SHP77 treated with DMSO at 0.1 percent for 48 hours (cell line): ENCODE measurements around the gene RETREG1.

Source experiments
- DNase-seq: peaks from one replicate; lab custom pipeline; 2025; lab: John Stamatoyannopoulos, UW

Gene RETREG1

DNA sequence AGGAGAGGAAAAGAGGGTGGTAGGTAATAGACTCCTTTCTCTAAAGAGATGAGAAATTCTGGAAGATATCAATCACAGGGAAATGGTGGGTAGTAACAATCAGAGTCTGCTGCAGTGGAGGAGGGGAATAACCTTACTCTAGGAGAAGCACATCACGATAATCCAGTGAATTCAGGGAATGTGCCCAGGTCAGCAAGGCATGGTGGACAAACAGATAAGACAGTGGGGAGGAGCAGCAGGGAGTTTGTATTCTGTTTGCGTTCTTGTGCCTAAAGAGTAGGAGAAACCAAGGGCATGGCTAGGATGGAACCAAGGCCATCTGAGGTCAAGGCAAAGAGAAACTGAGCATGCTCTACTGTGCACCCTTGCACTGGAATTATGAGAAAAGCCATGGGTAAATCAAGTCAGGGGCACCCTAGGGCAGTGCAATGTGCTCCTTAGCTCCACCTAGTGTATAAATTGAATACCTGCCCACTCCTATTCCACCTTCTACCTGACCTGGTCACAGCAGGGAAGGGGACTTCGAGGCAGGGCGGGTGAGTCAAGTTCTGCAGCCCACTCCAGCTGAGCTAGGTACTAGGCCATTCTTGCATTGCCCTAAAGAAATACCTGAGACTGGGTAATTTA, 31.6 kb downstream of the RETREG1 start:
- no peak for DNase-seq

DNA sequence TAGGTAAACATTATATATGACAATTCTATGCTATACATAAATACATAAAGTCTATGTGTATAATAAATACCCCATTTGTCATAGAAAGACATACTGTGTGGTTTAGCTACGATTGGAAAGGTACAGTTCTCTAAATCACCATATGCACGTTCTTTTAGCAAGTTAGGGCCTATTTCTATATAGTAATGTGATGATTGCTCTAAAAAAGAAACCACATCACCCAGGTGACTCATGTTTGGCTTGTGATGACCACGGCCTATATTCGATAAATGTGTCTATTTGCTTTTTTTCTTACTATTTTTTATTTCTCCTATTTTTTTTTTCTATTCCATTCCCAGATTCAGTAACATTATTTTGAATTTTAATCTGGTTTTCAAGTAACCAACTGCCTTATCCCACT, 34.7 kb downstream of the RETREG1 start:
- DNase-seq, result no peak

DNA sequence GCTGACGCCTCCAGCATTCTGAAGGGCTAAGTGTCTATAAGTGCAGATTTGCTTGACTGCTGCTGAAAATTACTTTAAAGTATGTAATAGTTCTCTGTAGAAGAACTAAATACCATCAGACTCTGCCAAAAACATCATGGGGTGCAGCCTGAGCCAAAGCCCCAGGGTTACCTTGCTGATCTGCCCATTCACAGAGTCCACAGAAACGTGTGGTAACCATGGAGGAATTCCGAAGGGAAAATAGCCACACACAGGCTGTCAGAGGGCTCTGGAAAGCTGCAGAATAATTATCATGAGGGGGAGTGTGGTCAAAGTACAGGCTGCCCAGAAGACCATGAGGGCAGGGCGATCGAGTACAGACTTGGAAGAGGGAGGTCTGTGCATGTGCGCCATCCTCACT, 36.4 kb downstream of the RETREG1 start:
- DNase-seq, result no peak

DNA sequence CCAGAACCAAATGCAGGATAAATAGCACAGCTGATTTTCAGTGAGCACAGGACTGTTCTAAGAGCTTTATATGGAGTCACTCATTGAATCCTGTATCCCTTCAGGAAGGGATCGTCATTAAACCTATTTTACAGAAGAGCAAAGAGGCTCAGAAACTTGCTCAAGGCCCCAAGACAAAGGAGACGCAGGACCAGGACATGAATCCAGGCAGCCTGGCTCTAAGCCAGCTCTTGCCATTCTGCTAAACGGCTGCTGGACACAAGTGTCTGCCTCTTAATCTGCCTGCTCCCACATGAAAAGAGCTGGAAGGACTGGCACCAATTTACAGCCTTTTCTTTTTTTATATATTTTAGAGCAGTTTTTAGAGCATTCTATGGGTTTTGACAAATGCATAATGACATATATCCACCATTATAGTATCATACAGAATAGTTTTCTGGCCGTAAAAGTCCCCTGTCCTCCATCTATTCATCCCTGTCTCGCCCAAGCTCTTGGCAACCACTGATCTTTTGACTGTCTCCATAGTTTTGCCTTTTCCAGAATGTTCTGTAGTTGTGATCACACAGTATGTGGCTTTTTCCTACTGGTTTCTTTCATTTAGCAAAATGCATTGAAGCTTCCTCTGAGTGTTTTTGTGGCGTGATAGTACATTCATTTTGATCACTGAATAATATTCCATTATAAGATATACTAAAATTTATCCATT, 37.5 kb downstream of the RETREG1 start:
- DNase-seq, result peak; percentile 80

GRCh38 chr5:16578474-16578883, 38.3 kb downstream of the RETREG1 start:
- DNase-seq, result peak; percentile 81

DNA sequence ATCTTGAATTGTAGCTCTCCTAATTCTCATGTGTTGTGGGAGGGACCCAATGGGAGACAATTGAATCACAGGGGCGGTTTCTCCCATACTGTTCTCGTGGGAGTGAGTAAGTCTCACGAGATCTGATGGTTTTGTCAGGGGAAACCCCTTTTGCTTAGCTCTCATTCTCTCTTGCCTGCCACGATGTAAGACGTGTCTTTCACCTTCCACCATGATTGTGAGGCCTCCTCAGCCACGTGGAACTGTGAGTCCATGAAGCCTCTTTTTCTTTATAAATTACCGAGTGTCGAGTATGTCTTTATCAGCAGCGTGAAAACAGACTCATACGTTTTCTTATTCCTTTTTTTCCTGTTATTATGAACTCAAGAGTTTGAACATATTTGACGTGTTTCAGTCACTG, 39.1 kb downstream of the RETREG1 start:
- no peak for DNase-seq

DNA sequence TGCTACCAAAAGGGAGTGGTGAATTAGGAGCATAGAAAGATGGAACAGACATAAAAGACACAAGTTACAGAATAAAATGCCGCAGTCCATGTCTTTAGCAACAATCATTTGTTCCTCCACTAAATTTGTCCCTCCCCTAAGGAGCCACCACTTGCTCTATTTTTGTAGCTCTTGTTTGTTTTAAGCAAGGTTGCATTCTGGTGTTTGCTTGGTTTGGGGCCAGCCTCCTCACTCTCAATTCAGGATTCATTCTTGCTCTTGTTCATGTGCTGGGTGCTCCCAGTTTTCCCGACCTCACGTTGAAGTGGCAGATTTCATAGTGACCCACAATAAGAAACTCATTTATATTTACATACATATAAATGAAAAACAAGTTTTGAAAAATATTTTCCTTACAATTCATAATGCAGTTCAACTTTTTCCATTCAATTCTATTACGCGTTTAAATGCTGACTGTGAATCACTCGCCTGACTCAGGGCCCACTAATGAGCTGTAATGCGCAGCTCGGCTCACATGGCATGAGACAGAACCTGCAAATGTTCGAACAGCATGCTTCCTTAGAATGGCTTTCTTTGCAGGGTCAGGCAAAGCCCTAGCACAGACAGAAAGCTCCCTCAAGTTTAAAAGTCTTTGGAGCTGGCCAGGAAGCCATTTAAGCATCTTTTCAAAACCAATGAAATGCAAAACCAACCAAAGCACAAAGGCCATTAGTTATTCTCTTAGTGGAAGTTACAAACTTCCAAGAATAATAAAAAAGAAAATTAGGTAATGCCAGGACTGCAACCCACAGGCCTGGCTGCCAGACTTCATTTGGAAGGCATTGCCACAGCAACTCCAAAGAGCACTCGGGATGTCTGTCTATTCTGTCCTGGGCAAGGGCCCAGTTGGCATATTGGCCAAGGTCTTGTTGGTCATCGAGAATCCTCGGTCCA, 41.7 kb downstream of the RETREG1 start:
- DNase-seq, result no peak

GRCh38 chr5:16573401-16573800, 43.4 kb downstream of the RETREG1 start:
- DNase-seq, result no peak

DNA sequence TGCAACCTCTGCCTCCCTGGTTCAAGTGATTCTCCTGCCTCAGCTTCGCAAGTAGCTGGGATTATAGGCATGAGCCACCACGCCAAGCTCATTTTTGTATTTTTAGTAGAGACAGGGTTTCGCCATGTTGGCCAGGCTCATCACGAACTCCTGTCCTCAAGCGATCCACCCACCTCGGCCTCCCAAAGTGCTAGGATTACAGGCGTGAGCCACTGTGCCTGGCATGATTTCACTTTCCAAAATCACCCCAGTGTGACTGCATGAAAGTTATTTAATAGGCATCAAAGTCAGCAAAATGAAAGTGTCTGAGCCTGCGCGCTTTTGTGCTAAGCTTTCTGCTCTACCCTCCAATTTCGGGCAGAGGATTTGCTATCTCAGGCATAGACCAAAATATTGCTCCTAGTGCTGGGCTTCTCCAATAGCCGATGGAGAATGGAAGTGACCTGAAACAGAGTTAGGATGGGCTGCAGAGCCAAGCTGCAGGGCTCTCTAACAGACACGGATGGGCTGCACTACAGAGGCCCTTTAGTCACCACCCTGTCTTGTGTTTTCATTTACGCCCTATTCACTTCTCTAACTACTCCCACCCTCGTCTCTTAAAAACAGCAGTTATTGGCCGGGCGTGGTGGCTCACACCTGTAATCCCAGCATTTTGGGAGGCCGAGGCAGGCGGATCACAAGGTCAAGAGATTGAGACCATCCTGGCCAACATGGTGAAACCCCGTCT, 44.3 kb downstream of the RETREG1 start:
- DNase-seq, result no peak

DNA sequence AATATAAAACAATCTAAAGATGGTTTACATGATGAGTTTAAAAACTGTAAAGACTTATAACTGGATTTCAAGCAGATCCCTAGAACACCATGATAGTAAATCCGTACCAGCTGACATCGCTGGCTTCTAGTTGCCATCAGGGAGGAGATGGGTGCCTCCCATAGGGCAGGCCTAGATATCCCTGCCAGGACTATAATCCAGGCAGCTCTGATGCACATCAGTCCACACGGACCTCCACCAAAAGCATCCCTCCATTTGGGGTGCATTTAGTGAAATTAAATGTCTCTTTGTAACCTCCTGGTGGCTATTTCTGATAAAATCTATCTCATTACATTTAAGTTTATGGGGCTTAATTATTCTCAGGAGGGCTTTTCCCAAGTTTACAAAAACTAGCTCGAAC, 45.8 kb downstream of the RETREG1 start:
- no peak for DNase-seq

GRCh38 chr5:16570121-16570815, 46.5 kb downstream of the RETREG1 start:
- DNase-seq, result no peak

GRCh38 chr5:16568875-16569580, 47.8 kb downstream of the RETREG1 start:
- peak; percentile 95 for DNase-seq

DNA sequence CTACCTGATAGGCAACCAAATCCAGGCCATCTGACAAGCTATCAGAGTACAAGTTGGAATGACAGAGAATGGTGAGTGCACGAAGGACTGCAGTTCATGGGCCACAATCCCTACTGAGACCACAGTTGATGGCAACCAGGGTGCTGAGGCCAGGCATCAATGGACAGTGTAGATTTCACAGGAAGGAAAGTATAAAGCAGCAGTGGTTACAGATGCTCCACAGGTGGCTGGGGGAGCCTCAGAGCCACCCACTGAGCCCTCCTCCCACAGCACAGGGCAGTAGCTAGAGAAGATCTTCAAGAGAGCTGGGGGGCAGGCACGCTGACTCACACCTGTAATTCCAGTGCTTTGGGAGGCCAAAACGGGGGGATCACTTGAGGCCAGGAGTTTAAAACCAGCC, 49.4 kb downstream of the RETREG1 start:
- no peak for DNase-seq

GRCh38 chr5:16565118-16565517, 51.7 kb downstream of the RETREG1 start:
- no peak for DNase-seq

- no peak for DNase-seq
Observed at GRCh38 chr5:16564248-16564867, 52.4 kb downstream of the RETREG1 start.

GRCh38 chr5:16563686-16564085, 53.1 kb downstream of the RETREG1 start:
- no peak for DNase-seq

- DNase-seq, result no peak
Observed at GRCh38 chr5:16561660-16562059, 55.1 kb downstream of the RETREG1 start.

- DNase-seq, result no peak
Observed at GRCh38 chr5:16559702-16560101, 57.1 kb downstream of the RETREG1 start.

- no peak for DNase-seq
Observed at GRCh38 chr5:16558984-16559629, 57.7 kb downstream of the RETREG1 start.

- no peak for DNase-seq
Observed at GRCh38 chr5:16557477-16557876, 59.3 kb downstream of the RETREG1 start.
